K562 (cell line): Measurements from ENCODE around the gene PCDHGB2. TPM values are rescaled to one million over a fixed set of nuclear protein-coding genes. Genes with fewer than 3 reads are reported as not detected.

ENCODE experiments used
- ARID3B ChIP-seq: fragments of 250-450 bp; sonication (Bioruptor Pico); IDR thresholded peaks from 2 replicates; pipeline ENCODE4 v1.4.0; 2020; ENCODE audit warnings: borderline replicate concordance
- COPS2 ChIP-seq: fragments of 450-650 bp; conservative IDR thresholded peaks from 2 replicates; pipeline ENCODE4 v1.6.1; 2016; ENCODE audit warnings: mild to moderate bottlenecking, moderate library complexity
- CREB1 ChIP-seq, 2 experiments: sonication (generic) in 1 of 2; formaldehyde crosslinking in 1 of 2; IDR thresholded peaks; 2 replicates each; pipeline versions ENCODE4 v1.6.1 to v1.8.0; 2012 to 2022; ENCODE audit warnings: inconsistent platforms in 1 of 2, mild to moderate bottlenecking in 1 of 2, missing genetic modification reagents in 1 of 2, moderate library complexity in 1 of 2
- E2F8 ChIP-seq: fragments of 450-650 bp; IDR thresholded peaks from 2 replicates; pipeline ENCODE4 v1.7.1; 2018; ENCODE audit warnings: mild to moderate bottlenecking, low read depth; ENCODE audit not compliant: partially characterized antibody
- EP400 ChIP-seq: fragments of 450-650 bp; IDR thresholded peaks from 2 replicates; pipeline ENCODE4 v1.6.1; 2017; ENCODE audit warnings: antibody characterized with exemption, mild to moderate bottlenecking, moderate library complexity
- GTF2A2 ChIP-seq: IDR thresholded peaks from 2 replicates; pipeline ENCODE4 v1.6.1; 2016; ENCODE audit warnings: mild to moderate bottlenecking, missing genetic modification characterization, missing compliant biosample characterization
- POLR2AphosphoS2 ChIP-seq: IDR thresholded peaks from 2 replicates; pipeline ENCODE4 v1.6.1; 2012; ENCODE audit warnings: low read length, improper control_type of control experiment
- PYGO2 ChIP-seq: fragments of 450-650 bp; IDR thresholded peaks from 2 replicates; pipeline ENCODE4 v1.6.1; 2016; ENCODE audit warnings: mild to moderate bottlenecking, missing genetic modification characterization, moderate library complexity, missing compliant biosample characterization
- SP1 ChIP-seq: sonication (generic); formaldehyde crosslinking; IDR thresholded peaks from 2 replicates; pipeline ENCODE4 v1.8.1; 2022; ENCODE audit warnings: mild to moderate bottlenecking, missing genetic modification reagents
- ZC3H8 ChIP-seq: fragments of 450-650 bp; IDR thresholded peaks from 2 replicates; pipeline ENCODE4 v1.6.1; 2017
- ZNF639 ChIP-seq, 2 experiments: fragments of 200-800 bp in 1 of 2; sonication (Bioruptor generic) in 1 of 2; sonication (generic) in 1 of 2; formaldehyde crosslinking in 1 of 2; IDR thresholded peaks in 1 of 2; conservative IDR thresholded peaks in 1 of 2; 2 replicates each; pipeline versions ENCODE4 v1.5.0 to v1.6.1; 2016 to 2020; ENCODE audit warnings: missing compliant biosample characterization in 1 of 2, missing genetic modification characterization in 1 of 2, missing genetic modification reagents in 1 of 2
- ZNF830 ChIP-seq: fragments of 250-450 bp; sonication (Bioruptor Pico); IDR thresholded peaks from 2 replicates; pipeline ENCODE4 v1.5.0; 2021; ENCODE audit warnings: mild to moderate bottlenecking
- polyA plus RNA-seq, 8 experiments: library from polyadenylated mRNA; depleted of rRNA in 4 of 8; stranded (reverse) in 5 of 8; unstranded in 3 of 8; fragments of >200 nt; fragmentation: Nextera tagmentation in 2 of 8; fragmentation: Illumina TruSeq in 1 of 8; extraction: Ambion mirVana in 2 of 8; extraction: Trizol in 1 of 8; gene quantifications; 2 replicates each; pipeline versions ENCODE4 v1.2.1 to v1.2.3, GENCODE V29; 2011 to 2014; ENCODE audit warnings: inconsistent platforms in 1 of 8, missing spikeins in 1 of 8
- total RNA-seq, 7 experiments: library from RNA; depleted of rRNA in 6 of 7; stranded (reverse); fragments of >200 nt in 6 of 7; fragmentation: Illumina TruSeq in 2 of 7; extraction: Trizol in 2 of 7; gene quantifications; 2 replicates each; pipeline versions ENCODE4 v1.2.1 to v1.2.3, GENCODE V29; 2011 to 2021; ENCODE audit warnings: low replicate concordance in 1 of 7
- TF ChIP-seq, protein P1 (sequence below): sonication (generic); IDR thresholded peaks from 2 replicates; pipeline ENCODE4 v1.6.1; 2016
- TF ChIP-seq, protein P2 (sequence below): fragments of 450-650 bp; formaldehyde crosslinking; IDR thresholded peaks from 2 replicates; pipeline ENCODE4 v1.4.0; 2022; ENCODE audit warnings: mild to moderate bottlenecking, moderate library complexity
- TF ChIP-seq, protein P3 (sequence below): fragments of 250-450 bp; sonication (Bioruptor Pico); IDR thresholded peaks from 2 replicates; pipeline ENCODE4 v1.4.0; 2020; ENCODE audit warnings: mild to moderate bottlenecking

PCDHGB2 gene
- total and polyA plus RNA-seq, 9 of the 15 experiments (the other 6 are each of a cell fraction or from before 2014, with no cell fraction given), result 0.06 to 0.54 (median 0.29) TPM; not detected in 1

GRCh38 chr5:141320225-141321169 is 39.3 kb upstream of the PCDHGB2 start, which contains the start of gene TAF7 (continued):
- TF ChIP-seq, protein P1, sequence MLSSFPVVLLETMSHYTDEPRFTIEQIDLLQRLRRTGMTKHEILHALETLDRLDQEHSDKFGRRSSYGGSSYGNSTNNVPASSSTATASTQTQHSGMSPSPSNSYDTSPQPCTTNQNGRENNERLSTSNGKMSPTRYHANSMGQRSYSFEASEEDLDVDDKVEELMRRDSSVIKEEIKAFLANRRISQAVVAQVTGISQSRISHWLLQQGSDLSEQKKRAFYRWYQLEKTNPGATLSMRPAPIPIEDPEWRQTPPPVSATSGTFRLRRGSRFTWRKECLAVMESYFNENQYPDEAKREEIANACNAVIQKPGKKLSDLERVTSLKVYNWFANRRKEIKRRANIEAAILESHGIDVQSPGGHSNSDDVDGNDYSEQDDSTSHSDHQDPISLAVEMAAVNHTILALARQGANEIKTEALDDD, result no peak
- TF ChIP-seq ZC3H8, result no peak
- peak in 1 of 2 experiments; percentile 88; a peak in 2 of 4 replicates for TF ChIP-seq ZNF639 (CRISPR knock-in tag; conservative IDR thresholded peaks at IDR 0.05 in 1 of 2, IDR thresholded peaks at IDR 0.05 in 1 of 2)
- peak; percentile 21 for TF ChIP-seq E2F8
- TF ChIP-seq GTF2A2 (tag), result 0 out of 2 replicates have a peak, but pooled peaks have one; percentile 39
- peak; percentile 82; the same call in 1 of the 2 replicates for TF ChIP-seq ZNF830
- TF ChIP-seq ARID3B (CRISPR knock-in tag), result no peak
- peak; percentile 82 for TF ChIP-seq EP400
- peak; percentile 76 for TF ChIP-seq CREB1 (IDR thresholded peaks at IDR 0.05)
- TF ChIP-seq CREB1 (CRISPR knock-in tag; IDR thresholded peaks at IDR 0.05), result peak; percentile 85
- TF ChIP-seq, protein P2, sequence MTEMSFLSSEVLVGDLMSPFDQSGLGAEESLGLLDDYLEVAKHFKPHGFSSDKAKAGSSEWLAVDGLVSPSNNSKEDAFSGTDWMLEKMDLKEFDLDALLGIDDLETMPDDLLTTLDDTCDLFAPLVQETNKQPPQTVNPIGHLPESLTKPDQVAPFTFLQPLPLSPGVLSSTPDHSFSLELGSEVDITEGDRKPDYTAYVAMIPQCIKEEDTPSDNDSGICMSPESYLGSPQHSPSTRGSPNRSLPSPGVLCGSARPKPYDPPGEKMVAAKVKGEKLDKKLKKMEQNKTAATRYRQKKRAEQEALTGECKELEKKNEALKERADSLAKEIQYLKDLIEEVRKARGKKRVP (CRISPR knock-in tag), result peak; percentile 30; the same call in 1 of the 2 replicates
- TF ChIP-seq POLR2AphosphoS2, result no peak; the same call in 1 of the 2 replicates
- TF ChIP-seq SP1 (CRISPR knock-in tag), result 0 out of 2 replicates have a peak, but pooled peaks have one; percentile 13
- TF ChIP-seq, protein P3, sequence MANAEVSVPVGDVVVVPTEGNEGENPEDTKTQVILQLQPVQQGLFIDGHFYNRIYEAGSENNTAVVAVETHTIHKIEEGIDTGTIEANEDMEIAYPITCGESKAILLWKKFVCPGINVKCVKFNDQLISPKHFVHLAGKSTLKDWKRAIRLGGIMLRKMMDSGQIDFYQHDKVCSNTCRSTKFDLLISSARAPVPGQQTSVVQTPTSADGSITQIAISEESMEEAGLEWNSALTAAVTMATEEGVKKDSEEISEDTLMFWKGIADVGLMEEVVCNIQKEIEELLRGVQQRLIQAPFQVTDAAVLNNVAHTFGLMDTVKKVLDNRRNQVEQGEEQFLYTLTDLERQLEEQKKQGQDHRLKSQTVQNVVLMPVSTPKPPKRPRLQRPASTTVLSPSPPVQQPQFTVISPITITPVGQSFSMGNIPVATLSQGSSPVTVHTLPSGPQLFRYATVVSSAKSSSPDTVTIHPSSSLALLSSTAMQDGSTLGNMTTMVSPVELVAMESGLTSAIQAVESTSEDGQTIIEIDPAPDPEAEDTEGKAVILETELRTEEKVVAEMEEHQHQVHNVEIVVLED (CRISPR knock-in tag), result peak; percentile 87
- TF ChIP-seq COPS2, result no peak
- TF ChIP-seq PYGO2 (tag), result no peak
